NCI-H748 (cell line): ENCODE results near the gene C17orf50.

Experiments
- DNase-seq: peaks from one replicate; lab custom pipeline; 2025; ENCODE audit not compliant: unreplicated experiment; lab: John Stamatoyannopoulos, UW

C17orf50 gene

DNA sequence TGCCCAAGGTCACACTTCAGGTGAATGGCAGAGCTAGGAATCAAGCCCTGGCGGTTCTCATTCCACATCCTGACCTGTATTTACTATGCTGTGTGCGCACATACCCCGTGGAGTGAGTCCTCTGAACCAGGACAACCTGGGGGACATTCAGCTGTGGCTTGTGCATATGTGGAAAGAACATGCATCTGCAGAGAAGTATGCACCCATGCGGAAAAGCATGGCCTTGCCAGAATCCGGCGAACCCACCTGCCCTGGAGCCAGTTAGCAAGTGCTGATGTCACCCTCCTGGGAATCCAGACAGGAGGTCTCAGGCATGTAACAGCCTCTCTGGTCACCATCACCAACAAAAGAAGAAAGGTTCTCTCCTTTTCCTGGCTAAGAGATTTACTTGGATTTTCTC is 27.3 kb upstream of the C17orf50 start:
- no peak for DNase-seq

DNA sequence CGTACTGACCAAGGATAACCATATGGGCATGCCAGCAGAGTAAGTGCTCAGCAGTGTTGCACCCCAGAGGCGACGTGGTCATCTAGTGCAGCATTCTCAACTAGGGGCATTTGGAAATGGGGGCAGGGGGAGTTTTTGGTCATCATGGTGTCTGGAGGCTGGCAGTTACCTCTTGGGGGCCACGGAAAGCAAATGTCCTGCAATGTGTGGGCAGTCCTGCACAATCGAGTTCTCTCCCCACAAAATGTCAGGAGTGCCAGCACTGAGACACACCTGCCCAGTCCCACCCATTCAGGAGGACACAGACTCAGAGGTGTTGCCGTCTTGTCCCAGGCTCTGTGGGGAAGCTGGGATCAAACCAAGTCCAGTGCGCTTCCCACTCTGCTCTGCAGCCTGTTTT is 26.3 kb upstream of the C17orf50 start:
- DNase-seq, result no peak

DNA sequence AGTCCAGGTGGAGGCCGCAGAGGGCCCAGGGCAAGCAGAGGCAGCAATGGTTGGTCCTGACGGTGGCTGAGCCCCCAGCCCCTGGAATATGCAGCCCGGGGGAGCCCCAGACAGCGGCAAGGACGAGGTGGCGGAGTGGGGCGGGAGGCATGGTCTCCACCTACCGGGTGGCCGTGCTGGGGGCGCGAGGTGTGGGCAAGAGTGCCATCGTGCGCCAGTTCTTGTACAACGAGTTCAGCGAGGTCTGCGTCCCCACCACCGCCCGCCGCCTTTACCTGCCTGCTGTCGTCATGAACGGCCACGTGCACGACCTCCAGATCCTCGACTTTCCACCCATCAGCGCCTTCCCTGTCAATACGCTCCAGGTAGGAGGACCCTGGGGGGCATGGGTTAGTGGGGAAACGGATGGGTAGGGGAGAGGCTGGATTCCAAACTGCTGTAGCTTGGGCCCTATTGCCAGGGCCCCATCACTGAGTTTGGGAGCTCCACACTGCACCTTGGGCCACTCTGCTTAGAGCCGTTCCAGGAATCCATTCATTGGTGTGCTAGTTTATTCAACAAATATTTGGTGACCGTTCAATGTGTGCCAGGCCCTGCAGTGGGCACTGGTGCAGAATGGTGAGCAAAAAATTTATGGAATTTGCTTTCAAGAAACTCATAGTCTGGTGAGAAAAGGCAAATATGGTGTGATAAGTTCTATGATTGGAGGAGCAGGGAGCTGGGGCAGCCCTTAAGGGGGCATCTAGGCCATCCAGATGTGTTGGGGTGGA is 25.5 kb upstream of the C17orf50 start:
- DNase-seq, result no peak

- DNase-seq, result no peak
Measured at GRCh38 chr17:35736236-35736635, 24.5 kb upstream of the C17orf50 start.

DNA sequence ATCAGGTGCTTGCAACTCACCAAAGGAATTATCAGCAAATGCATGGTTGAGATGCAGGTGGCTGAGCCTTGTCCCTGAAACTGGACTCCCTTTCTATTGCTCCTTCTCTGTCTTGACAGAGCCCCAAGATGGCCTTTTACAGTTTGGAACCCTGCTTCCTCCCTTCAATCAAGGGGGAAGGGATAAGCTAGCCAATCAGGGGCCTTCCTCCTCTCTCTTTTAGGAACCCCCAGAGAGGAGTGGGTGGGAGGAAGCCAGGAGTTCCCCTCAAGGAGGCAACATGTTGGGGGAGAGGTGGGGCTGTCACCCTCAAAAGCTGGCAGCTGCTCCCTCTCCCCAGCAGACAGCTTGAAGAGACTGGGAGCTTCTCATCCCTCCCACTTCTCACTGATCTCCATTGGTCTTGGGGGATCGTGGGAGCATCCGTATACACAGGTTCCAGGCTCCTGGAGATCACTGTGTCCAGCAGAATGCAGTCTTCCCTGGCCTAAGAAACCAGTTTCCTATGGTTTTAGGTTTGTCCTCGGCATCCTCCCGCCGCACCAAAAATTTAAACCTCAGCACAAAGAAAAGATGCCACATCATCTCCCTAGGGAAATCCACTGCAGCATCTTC is 22.1 kb upstream of the C17orf50 start:
- no peak for DNase-seq

GRCh38 chr17:35740216-35740615 is 20.5 kb upstream of the C17orf50 start:
- DNase-seq, result no peak

GRCh38 chr17:35740997-35741931 is 19.4 kb upstream of the C17orf50 start:
- peak; percentile 61 for DNase-seq

DNA sequence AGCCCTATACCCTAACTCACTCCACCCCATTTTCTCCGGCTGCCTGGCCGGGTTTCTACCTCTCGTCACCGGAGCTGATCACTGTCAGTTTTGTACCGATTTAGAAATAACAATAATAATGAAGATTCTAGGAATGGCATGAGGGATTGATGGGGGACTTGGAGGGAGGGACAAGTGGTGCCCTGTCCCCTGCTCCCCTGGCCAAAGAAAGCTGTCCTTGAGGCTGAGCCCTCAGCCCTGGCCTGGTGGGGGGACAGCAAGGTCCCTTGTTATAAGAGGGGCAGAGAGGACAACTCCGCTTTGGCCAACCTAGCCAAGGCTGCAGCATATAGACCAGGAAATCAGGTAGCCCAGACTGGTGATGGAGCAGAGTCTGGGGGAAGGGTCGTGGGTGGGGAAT is 18.2 kb upstream of the C17orf50 start:
- DNase-seq, result no peak

DNA sequence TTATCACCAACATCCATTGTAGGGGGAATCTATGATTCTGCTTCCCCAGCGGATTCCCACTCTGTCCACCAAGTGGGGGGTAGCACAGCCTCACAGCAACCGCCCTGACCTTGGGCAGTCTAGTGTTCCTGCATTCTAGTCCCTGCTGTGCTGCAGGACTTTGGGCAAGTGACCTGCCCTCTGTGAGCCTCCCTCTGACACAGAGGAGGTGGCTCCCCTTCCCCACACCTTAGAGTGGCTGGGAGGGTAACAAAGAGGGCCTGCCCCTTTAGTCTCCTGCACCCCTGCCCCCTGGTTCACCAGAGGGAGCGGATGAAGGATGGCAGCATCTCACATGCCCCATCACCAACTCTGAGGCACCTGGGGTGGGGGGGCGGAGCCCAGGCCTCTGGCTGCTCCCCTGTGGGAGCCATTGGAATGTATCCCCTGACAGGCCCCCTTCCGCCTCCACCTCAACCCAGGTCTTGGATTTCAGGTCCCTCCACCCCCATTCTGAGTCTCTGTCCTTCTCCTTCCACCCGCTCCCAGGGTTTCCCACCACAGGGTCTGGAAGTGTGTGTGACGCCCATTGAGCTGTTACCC is 17.7 kb upstream of the C17orf50 start:
- no peak for DNase-seq

DNA sequence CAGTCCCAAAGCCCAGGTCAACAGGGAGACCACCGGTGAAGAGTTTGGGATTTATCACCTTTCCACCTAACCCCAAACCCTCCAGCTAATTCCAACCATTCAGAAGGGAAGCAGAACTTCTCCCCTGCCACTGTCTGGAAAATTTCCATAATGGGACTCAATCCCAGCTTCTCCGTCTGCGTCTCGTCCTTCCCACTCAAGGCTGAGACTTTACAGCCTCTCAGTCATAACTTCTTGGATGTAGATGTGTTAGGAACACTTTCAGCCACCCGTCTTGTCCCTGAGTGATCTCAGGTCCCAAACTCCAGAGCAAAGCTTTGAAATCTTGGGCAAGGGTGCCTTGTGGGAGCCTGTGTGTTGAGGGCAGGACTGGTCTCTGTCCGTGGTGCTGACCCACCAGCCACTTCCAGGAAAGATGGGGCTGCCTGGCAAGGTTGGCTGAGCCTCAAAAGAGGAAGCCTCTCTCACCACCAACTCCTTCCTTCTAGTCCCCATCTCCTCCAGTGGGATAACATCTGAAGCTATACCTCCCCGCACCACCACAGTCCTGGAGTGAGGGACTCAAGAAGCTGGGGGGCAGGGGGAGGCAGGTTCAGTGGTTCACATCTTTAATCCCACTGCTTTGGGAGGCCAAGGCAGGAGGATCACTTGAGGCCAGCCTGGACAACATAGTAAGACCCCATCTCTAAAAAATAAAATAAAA is 16.9 kb upstream of the C17orf50 start:
- DNase-seq, result no peak

DNA sequence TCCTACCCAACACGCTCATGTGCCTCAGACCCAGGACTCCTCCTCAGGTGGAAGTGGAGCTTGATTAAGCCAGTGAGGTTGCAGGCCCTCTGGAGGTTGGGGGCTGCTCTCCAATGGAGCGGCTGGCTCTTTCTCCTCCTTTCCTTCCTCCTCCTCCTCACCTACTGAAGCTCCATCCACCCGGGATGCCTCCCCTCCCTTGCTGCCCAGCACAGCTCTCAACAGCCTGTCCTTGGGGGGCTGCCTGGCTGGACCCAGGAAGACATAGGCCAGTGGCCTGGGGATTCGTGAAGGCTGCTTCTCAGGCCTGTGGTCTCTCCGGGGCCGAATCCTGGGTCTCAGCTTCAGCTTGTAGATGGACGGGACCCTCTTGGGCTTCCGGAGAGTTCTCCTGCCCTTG is 15.9 kb upstream of the C17orf50 start:
- DNase-seq, result no peak

GRCh38 chr17:35745246-35745645 is 15.4 kb upstream of the C17orf50 start:
- no peak for DNase-seq

DNA sequence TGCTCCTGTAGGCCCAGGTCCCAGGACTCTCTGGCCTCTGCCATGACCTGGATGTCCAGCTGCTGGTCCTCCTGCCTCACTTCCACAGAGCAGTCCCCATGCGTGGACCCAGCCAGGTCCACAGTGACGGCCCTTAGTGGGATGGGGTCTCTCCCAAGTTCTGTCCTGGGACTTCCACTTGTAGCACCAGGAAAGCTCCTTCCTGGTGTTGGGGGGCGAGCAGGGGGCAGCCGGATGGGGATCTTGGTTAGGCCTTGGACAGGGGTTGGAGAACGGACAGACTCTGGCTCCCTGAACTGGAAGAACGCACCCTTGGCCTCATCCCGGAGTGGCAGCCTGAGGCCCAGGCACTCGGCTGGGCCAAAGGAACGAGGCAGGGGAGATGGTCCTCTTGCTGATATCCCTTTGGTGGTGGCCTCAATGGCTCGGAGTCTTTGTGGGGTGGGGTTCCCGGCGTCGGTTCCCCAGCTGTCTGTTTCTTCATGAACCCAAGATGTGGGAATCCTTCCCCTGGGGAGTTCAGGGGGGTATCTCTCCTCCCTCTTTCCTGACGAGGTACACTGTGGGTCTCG is 14.9 kb upstream of the C17orf50 start:
- DNase-seq, result no peak

GRCh38 chr17:35747540-35748017 is 13.1 kb upstream of the C17orf50 start:
- DNase-seq, result peak; percentile 70

DNA sequence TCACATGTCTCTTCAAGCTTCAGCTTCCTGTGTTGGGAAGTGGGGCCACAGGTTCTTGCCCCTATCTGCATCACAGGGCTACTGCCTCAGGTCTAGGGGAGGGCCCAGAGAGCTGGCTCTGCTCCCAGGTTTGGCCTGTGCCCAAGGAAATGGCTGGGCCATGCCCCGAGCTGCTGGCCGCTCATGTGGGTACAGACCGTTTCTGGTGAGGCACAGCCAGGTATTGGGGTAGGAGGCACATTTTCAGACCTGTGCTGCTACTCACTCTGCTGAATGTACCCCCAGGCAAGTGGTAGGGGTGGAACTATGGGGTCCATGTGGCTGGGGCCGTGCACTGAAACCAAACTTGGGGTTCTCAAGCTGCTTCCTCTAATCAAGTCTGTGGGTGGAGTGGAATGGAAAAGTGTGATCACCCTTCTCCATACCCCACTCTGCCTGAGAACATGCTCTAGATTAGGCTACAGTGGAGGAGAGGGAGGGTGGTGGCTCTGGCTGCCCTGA is 12.3 kb upstream of the C17orf50 start:
- no peak for DNase-seq

DNA sequence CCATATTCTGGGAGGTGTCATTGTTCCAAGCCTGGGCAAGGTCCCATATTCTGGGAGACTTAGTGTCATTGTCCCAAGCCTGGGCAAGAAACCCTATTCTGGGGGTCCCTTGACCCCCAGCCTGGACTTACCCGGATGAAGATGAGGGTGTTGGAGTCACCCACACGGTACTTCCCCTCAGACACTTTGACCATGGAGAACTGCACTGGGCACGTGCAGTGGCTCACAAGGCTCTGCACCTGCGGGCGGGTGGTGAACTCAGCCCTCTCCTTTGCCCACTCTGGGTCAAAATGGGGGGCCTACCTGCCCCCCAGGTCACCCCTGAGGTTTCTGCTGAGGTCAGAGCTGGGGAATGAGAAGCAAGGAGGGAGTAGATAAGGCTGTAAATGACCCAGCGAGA is 11.7 kb upstream of the C17orf50 start:
- no peak for DNase-seq

DNA sequence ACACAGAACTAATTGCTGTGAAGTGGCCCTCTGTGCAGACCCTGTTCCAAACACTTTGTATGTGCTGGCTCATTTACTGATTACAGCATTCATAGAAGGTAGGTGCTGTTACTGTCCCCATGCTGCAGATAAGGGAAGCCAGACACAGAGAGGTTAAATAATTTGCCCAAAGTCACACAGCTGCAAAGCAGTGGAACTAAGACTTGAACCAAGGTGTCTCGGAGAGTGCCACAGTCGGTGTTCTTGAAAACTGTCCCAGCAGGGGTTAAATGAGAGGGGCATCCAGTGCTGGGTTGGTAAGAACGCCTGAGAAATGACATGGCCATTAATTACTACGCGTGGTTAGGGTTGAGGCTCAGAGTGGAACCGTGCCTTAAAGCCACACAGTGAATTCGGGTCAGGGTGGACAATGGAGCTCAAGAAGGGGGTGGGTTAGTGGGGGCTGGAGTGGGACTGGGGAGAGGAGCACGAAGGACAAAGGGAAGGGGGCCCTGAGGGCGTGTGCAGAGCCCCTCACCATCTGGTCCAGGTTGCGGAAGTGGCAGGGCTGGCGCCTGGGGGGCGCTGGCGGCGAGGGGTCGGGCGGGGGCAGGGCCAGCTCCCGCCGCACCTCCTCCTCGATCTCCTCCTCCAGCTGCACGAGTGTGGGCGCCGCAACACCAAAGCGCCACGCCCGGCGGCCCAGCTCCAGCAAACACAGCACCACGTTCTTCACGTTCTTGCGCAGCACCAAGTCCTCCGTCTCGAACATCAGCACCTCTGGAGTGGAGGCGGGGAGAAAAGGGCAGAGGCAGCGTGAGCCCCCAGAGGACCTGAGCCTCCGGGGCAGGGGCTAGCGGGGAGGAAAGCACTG is 10.9 kb upstream of the C17orf50 start:
- peak; percentile 31 for DNase-seq

GRCh38 chr17:35750526-35751395 is 9.9 kb upstream of the C17orf50 start:
- DNase-seq, result no peak
